K562 (cell line): Measurements from ENCODE around the gene CPT1B. TPM values are rescaled to one million over a fixed set of nuclear protein-coding genes. Genes with fewer than 3 reads are reported as not detected.

Source experiments
- ATAC-seq: fragments of 200-7000 bp; cut with Tn5 transposase; 3 replicates; pipeline ENCODE4 v1.9.1; 2020; ENCODE audit warnings: moderate library complexity
- BruUV-seq: library from RNA; stranded (reverse); fragments of 400-500 nt; replicated peaks from 2 replicates; lab custom pipeline; 2021; lab: Mats Ljungman, UMichigan
- CTCF ChIA-PET: fragments of 300-600 bp; formaldehyde crosslinking; extraction: SDS; loops from one replicate; lab custom pipeline; 2021; ENCODE audit warnings: low intra/inter-chr PET ratio; lab: Yijun Ruan, JAX
- POLR2A ChIA-PET: fragments of 300-600, 350-650 bp; sonication (Branson Sonifier 250); formaldehyde crosslinking; extraction: SDS; loops from one replicate; lab custom pipeline; 2021; ENCODE audit warnings: antibody characterized with exemption, inconsistent platforms; lab: Yijun Ruan, JAX
- DNase-seq, 4 experiments: peaks; one replicate each; pipeline versions ENCODE4 v3.0.0 to v3.0.0-alpha.2; 2011 to 2018; ENCODE audit warnings: low spot score in 3 of 4, mixed read lengths in 3 of 4; ENCODE audit errors: extremely low read depth in 1 of 4
- FAIRE-seq: peaks from 2 replicates; lab custom pipeline; 2011; peaks lifted over from hg19 to GRCh38; lab: Jason Lieb, UNC
- H2AFZ ChIP-seq: 2 replicates; pipeline ENCODE4 v1.6.0; 2011; ENCODE audit warnings: low read depth, low read length, control low read depth, inconsistent platforms
- H3K27ac ChIP-seq: fragments of 200-600 bp; 3 replicates; pipeline ENCODE4 v1.8.0; 2011; ENCODE audit warnings: low read depth, mild to moderate bottlenecking, control low read depth, inconsistent platforms, low read length, moderate library complexity, mixed read lengths; ENCODE audit errors: extremely low read depth
- H3K27me3 ChIP-seq, 2 experiments: fragments of 300-600 bp in 1 of 2; 2 replicates in 1 of 2; 3 replicates in 1 of 2; pipeline versions ENCODE4 v1.6.0 to v1.8.0; 2011; ENCODE audit warnings: inconsistent platforms in 2 of 2, low read length in 2 of 2, mild to moderate bottlenecking in 1 of 2, mixed read lengths in 1 of 2, moderate library complexity in 1 of 2; ENCODE audit not compliant: control insufficient read depth in 2 of 2, insufficient read depth in 2 of 2
- H3K36me3 ChIP-seq: fragments of 300-600 bp; 3 replicates; pipeline ENCODE4 v1.8.0; 2011; ENCODE audit warnings: mild to moderate bottlenecking, low read length, inconsistent platforms; ENCODE audit not compliant: control insufficient read depth, insufficient read depth
- H3K4me1 ChIP-seq, 2 experiments: fragments of 200-600 bp in 1 of 2; replicated peaks in 1 of 2; 2 replicates in 1 of 2; 3 replicates in 1 of 2; pipeline versions ENCODE4 v1.5.1 to v1.8.0; 2011; ENCODE audit warnings: inconsistent platforms in 2 of 2, low read length in 2 of 2, mild to moderate bottlenecking in 1 of 2, mixed read lengths in 1 of 2, moderate library complexity in 1 of 2; ENCODE audit not compliant: control insufficient read depth in 2 of 2, insufficient read depth in 2 of 2
- H3K4me2 ChIP-seq: 2 replicates; pipeline ENCODE4 v1.6.1; 2011; ENCODE audit warnings: low read length, control low read depth, inconsistent platforms, mixed read lengths; ENCODE audit not compliant: insufficient read depth
- H3K4me3 ChIP-seq: fragments of 200-600 bp; sonication (generic), shearing (Covaris generic); 2 replicates; pipeline ENCODE4 v1.5.1; 2016; ENCODE audit warnings: control low read depth, inconsistent platforms
- H3K79me2 ChIP-seq: fragments of 200-600 bp; 3 replicates; pipeline ENCODE4 v1.8.0; 2011; ENCODE audit warnings: low read length, inconsistent platforms; ENCODE audit not compliant: control insufficient read depth, insufficient read depth
- H3K9ac ChIP-seq, 2 experiments: 2 replicates each; pipeline versions ENCODE4 v1.6.0 to v1.6.1; 2011; ENCODE audit warnings: low read depth in 2 of 2, low read length in 2 of 2, control low read depth in 1 of 2, inconsistent platforms in 1 of 2, mild to moderate bottlenecking in 1 of 2, mixed read lengths in 1 of 2; ENCODE audit not compliant: insufficient read depth in 1 of 2
- H3K9me1 ChIP-seq: one replicate; pipeline ENCODE4 v1.6.0; 2011; ENCODE audit warnings: inconsistent platforms, mild to moderate bottlenecking, low read length, moderate library complexity; ENCODE audit not compliant: control insufficient read depth, insufficient read depth
- H3K9me3 ChIP-seq: replicated peaks from 2 replicates; pipeline ENCODE4 v1.5.1; 2011; ENCODE audit warnings: low read depth, low read length, inconsistent platforms; ENCODE audit not compliant: control insufficient read depth, insufficient read depth
- H4K20me1 ChIP-seq: replicated peaks from 2 replicates; pipeline ENCODE4 v1.6.1; 2011; ENCODE audit warnings: low read length, inconsistent platforms, mixed read lengths; ENCODE audit not compliant: control insufficient read depth, insufficient read depth
- EWSR1 ChIP-seq: fragments of 450-650 bp; IDR thresholded peaks from 2 replicates; pipeline ENCODE4 v1.6.1; 2018; ENCODE audit warnings: borderline replicate concordance, mild to moderate bottlenecking, low read depth, moderate library complexity; ENCODE audit not compliant: partially characterized antibody
- KDM5B ChIP-seq: fragments of 200-600 bp; sonication (generic); IDR thresholded peaks from 2 replicates; pipeline ENCODE4 v1.6.1; 2012; ENCODE audit warnings: low read depth, mild to moderate bottlenecking, moderate library complexity, low read length, control low read depth, inconsistent platforms; ENCODE audit not compliant: insufficient replicate concordance
- SRSF3 ChIP-seq: fragments of 200-400 bp; formaldehyde crosslinking; IDR thresholded peaks from 2 replicates; pipeline ENCODE4 v1.6.1; 2016; ENCODE audit warnings: mild to moderate bottlenecking, low read length, moderate library complexity; ENCODE audit not compliant: insufficient read depth
- ZNF584 ChIP-seq: fragments of 200-800 bp; sonication (Bioruptor generic); IDR thresholded peaks from 2 replicates; pipeline ENCODE4 v1.6.1; 2016; ENCODE audit warnings: low read depth, mild to moderate bottlenecking, missing genetic modification characterization, missing compliant biosample characterization
- WGBS: fragments of 100-300 bp; shearing (Covaris generic); methylation state at CpG from one replicate; pipeline ENCODE4 v1.1.6; 2016; ENCODE audit warnings: low coverage, mixed read lengths; ENCODE audit not compliant: insufficient coverage; ENCODE audit errors: missing lambda C conversion rate; 5-methylcytosine and 5-hydroxymethylcytosine counted together
- in situ Hi-C: fragments of 300-500 bp; cut with MboI; formaldehyde crosslinking; loops from 4 replicates; pipeline ENCODE4 v1.15.0; 2018; ENCODE audit warnings: inconsistent platforms, mixed read lengths
- intact Hi-C: fragments of 100-400 bp; cut with micrococcal nuclease; formaldehyde crosslinking; loops from 2 replicates; pipeline ENCODE4 v1.14.2; 2022
- polyA plus RNA-seq, 8 experiments: library from polyadenylated mRNA; depleted of rRNA in 4 of 8; stranded (reverse) in 5 of 8; unstranded in 3 of 8; fragments of >200 nt; fragmentation: Nextera tagmentation in 2 of 8; fragmentation: Illumina TruSeq in 1 of 8; extraction: Ambion mirVana in 2 of 8; extraction: Trizol in 1 of 8; gene quantifications; 2 replicates each; pipeline versions ENCODE4 v1.2.1 to v1.2.3, GENCODE V29; 2011 to 2014; ENCODE audit warnings: inconsistent platforms in 1 of 8, missing spikeins in 1 of 8
- total RNA-seq, 7 experiments: library from RNA; depleted of rRNA in 6 of 7; stranded (reverse); fragments of >200 nt in 6 of 7; fragmentation: Illumina TruSeq in 2 of 7; extraction: Trizol in 2 of 7; gene quantifications; 2 replicates each; pipeline versions ENCODE4 v1.2.1 to v1.2.3, GENCODE V29; 2011 to 2021; ENCODE audit warnings: low replicate concordance in 1 of 7
- TF ChIP-seq, protein P1 (sequence below): fragments of 450-650 bp; IDR thresholded peaks from 2 replicates; pipeline ENCODE4 v1.6.1; 2018; ENCODE audit not compliant: partially characterized antibody
- TF ChIP-seq, protein P2 (sequence below): fragments of 450-650 bp; formaldehyde crosslinking; IDR thresholded peaks from 2 replicates; pipeline ENCODE4 v1.4.0; 2022; ENCODE audit warnings: missing genetic modification characterization
- TF ChIP-seq, protein P3 (sequence below): fragments of 250-450 bp; sonication (Bioruptor Pico); IDR thresholded peaks from 2 replicates; pipeline ENCODE4 v1.5.0; 2022; ENCODE audit warnings: mild to moderate bottlenecking
- TF ChIP-seq, protein P4 (sequence below): fragments of 450-650 bp; formaldehyde crosslinking; IDR thresholded peaks from 2 replicates; pipeline ENCODE4 v1.4.0; 2020; ENCODE audit warnings: mild to moderate bottlenecking

Gene CPT1B
- total and polyA plus RNA-seq, 9 of the 15 experiments (the other 6 are each of a cell fraction or from before 2014, with no cell fraction given) = 0.35 to 6.1 (median 2.6) TPM

DNA sequence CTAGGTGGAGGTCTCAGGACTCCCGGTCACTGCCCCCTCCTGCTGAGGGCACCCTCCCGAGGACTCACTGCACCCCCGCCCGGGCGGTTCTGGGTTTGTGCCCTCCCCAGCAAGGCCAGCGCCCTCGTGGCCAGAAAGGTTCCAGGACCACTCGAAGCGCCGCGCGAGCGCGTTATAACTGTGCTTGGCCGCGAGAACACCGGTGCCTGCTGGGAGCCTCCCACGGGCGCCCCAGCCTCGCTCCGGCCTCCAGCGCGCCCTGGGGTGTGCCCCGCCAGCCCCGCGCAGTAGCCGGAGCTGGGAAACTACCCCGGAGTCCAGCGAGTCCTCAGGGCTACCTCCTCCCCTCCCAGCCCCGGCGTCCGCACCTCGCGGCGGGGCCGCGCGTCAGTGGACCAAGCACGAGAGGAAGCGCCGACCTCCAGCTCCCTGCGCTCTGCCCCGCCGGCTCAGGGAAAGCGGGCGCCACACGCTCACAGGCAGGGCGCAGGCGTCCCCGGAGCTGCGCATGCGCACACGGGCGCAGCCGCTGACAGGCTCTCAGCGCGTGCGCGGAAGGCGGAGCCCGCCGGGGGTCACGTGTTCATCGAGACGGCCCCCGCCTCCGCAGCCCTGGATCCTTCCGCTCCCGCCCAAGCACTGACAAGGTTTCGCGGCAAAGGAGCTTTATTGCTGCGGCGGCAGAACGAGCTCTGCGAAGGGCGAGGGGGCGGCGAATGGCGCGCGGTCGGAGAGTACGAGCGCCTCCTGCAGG is 52.9 kb downstream of the CPT1B start, which contains the start of gene SCO2 (continued):
- TF ChIP-seq, protein P1, sequence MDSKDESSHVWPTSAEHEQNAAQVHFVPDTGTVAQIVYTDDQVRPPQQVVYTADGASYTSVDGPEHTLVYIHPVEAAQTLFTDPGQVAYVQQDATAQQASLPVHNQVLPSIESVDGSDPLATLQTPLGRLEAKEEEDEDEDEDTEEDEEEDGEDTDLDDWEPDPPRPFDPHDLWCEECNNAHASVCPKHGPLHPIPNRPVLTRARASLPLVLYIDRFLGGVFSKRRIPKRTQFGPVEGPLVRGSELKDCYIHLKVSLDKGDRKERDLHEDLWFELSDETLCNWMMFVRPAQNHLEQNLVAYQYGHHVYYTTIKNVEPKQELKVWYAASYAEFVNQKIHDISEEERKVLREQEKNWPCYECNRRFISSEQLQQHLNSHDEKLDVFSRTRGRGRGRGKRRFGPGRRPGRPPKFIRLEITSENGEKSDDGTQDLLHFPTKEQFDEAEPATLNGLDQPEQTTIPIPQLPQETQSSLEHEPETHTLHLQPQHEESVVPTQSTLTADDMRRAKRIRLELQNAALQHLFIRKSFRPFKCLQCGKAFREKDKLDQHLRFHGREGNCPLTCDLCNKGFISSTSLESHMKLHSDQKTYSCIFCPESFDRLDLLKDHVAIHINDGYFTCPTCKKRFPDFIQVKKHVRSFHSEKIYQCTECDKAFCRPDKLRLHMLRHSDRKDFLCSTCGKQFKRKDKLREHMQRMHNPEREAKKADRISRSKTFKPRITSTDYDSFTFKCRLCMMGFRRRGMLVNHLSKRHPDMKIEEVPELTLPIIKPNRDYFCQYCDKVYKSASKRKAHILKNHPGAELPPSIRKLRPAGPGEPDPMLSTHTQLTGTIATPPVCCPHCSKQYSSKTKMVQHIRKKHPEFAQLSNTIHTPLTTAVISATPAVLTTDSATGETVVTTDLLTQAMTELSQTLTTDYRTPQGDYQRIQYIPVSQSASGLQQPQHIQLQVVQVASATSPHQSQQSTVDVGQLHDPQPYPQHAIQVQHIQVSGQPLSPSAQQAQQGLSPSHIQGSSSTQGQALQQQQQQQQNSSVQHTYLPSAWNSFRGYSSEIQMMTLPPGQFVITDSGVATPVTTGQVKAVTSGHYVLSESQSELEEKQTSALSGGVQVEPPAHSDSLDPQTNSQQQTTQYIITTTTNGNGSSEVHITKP = no peak

DNA sequence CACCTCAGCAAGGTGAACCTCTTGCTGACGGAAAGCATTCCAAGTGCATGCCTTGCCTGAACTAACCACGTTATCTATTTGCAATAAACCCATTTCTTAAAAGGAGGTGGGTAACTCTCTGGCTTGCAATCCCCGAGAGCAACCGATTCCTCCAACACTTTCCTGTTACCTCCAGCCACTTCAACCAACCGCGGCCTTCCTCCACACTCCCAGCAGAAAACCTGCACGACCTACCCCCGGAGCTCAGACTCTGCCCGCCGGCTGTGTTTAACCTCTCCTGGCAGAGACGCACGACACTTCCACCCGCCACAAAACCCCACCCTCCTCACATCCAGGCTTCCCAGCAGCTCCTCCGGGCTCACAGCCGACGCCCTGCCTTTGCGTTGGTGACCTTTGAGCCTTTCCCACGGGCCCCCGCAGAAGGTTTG is 53.5 kb downstream of the CPT1B start:
- no peak overlapping the region for H2AFZ ChIP-seq
- peak; percentile 5; the same call in 2 of the 3 replicates for ATAC-seq
- TF ChIP-seq EWSR1 = no peak
- no peak for TF ChIP-seq SRSF3
- TF ChIP-seq, protein P2, sequence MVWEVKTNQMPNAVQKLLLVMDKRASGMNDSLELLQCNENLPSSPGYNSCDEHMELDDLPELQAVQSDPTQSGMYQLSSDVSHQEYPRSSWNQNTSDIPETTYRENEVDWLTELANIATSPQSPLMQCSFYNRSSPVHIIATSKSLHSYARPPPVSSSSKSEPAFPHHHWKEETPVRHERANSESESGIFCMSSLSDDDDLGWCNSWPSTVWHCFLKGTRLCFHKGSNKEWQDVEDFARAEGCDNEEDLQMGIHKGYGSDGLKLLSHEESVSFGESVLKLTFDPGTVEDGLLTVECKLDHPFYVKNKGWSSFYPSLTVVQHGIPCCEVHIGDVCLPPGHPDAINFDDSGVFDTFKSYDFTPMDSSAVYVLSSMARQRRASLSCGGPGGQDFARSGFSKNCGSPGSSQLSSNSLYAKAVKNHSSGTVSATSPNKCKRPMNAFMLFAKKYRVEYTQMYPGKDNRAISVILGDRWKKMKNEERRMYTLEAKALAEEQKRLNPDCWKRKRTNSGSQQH = 0 out of 2 replicates have a peak, but pooled peaks have one; percentile 36
- TF ChIP-seq, protein P3, sequence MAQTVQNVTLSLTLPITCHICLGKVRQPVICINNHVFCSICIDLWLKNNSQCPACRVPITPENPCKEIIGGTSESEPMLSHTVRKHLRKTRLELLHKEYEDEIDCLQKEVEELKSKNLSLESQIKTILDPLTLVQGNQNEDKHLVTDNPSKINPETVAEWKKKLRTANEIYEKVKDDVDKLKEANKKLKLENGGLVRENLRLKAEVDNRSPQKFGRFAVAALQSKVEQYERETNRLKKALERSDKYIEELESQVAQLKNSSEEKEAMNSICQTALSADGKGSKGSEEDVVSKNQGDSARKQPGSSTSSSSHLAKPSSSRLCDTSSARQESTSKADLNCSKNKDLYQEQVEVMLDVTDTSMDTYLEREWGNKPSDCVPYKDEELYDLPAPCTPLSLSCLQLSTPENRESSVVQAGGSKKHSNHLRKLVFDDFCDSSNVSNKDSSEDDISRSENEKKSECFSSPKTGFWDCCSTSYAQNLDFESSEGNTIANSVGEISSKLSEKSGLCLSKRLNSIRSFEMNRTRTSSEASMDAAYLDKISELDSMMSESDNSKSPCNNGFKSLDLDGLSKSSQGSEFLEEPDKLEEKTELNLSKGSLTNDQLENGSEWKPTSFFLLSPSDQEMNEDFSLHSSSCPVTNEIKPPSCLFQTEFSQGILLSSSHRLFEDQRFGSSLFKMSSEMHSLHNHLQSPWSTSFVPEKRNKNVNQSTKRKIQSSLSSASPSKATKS (CRISPR knock-in tag) = no peak
- TF ChIP-seq ZNF584 = no peak
- TF ChIP-seq KDM5B = peak; percentile 13
- TF ChIP-seq, protein P4, sequence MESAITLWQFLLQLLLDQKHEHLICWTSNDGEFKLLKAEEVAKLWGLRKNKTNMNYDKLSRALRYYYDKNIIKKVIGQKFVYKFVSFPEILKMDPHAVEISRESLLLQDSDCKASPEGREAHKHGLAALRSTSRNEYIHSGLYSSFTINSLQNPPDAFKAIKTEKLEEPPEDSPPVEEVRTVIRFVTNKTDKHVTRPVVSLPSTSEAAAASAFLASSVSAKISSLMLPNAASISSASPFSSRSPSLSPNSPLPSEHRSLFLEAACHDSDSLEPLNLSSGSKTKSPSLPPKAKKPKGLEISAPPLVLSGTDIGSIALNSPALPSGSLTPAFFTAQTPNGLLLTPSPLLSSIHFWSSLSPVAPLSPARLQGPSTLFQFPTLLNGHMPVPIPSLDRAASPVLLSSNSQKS = no peak

More for the DNA sequence above, 53.5 kb downstream of the CPT1B start:
- Histone ChIP-seq H3K27ac (peak overlapping the region; percentile 89), H3K79me2 (peaks cover 34% of the 10 kb centered on the region), H3K4me3 (peak overlapping the region; percentile 71), H3K27me3 (no peaks in the 10 kb centered on the region), H3K9me3 (no peaks in the 10 kb centered on the region), H3K36me3 (peaks cover 40% of the 10 kb centered on the region; the same call in 1 of the 3 replicates), H3K4me2 (peak overlapping the region; percentile 88), H3K9ac (peak overlapping the region; percentile 86 to 96), H3K9me1 (no peaks in the 10 kb centered on the region), H3K4me1 (peaks cover 8 to 58% of the 10 kb centered on the region in 2 experiments; a peak in 4 of 5 replicates), H4K20me1 (peaks cover 12% of the 10 kb centered on the region; the same call in 1 of the 2 replicates)
- no TSS peak for BruUV-seq
- in situ Hi-C loops = loop anchor here (5.0 kb wide), 1 partner anchor 43 kb away; no protein-coding TSS in a partner anchor
- CTCF ChIA-PET = no interaction called here
- WGBS = 2% methylated on average over 15 of the region's 19 CpGs
- POLR2A ChIA-PET = interaction anchor here (0.6 to 5.3 kb wide), 6 partner anchors 14 to 282 kb away, joined by 3 to 65 read pairs (median 4); partner anchors contain the start of genes CHKB, KLHDC7B, LMF2 and NCAPH2
- no peak for FAIRE-seq
- intact Hi-C loops = loop anchor here (5.0 kb wide), 1 partner anchor 38 kb away; the partner anchor contains the start of gene SYCE3
- no peak for DNase-seq
